ENCODE measurements around the gene SNRNP200.
A peak's percentile ranks its signal among the peaks of the same experiment; 100 is the strongest.

The SNRNP200 gene

GRCh38 chr2:96251721-96252292, 53.5 kb downstream of the SNRNP200 start:
- peak; percentile 67 for DNase-seq (ENCODE audit: low spot score)

- DNase-seq (ENCODE audit: low spot score), result no peak
These were observed 55.2 kb downstream of the SNRNP200 start for GRCh38 chr2:96250188-96250587.

GRCh38 chr2:96249654-96250053, 55.7 kb downstream of the SNRNP200 start:
- DNase-seq (ENCODE audit: low spot score), result no peak

- DNase-seq (ENCODE audit: low spot score), result no peak
These were observed 56.7 kb downstream of the SNRNP200 start for GRCh38 chr2:96248624-96249023.

GRCh38 chr2:96247896-96248295, 57.5 kb downstream of the SNRNP200 start:
- no peak for DNase-seq (ENCODE audit: low spot score)

- DNase-seq (ENCODE audit: low spot score), result no peak
These were observed 58.3 kb downstream of the SNRNP200 start for GRCh38 chr2:96247009-96247408.

- DNase-seq (ENCODE audit: low spot score), result no peak
These were observed 59.5 kb downstream of the SNRNP200 start for GRCh38 chr2:96245609-96246390.

- DNase-seq (ENCODE audit: low spot score), result no peak
These were observed 61.5 kb downstream of the SNRNP200 start for GRCh38 chr2:96243843-96244242.

- DNase-seq (ENCODE audit: low spot score), result no peak
These were observed 63.3 kb downstream of the SNRNP200 start for GRCh38 chr2:96241900-96242611.

- DNase-seq (ENCODE audit: low spot score), result no peak
These were observed 64.1 kb downstream of the SNRNP200 start for GRCh38 chr2:96241227-96241626.

GRCh38 chr2:96240341-96241038, 64.9 kb downstream of the SNRNP200 start:
- DNase-seq (ENCODE audit: low spot score), result no peak

- no peak for DNase-seq (ENCODE audit: low spot score)
These were observed 65.5 kb downstream of the SNRNP200 start for GRCh38 chr2:96239745-96240264.

GRCh38 chr2:96239091-96239490, 66.3 kb downstream of the SNRNP200 start:
- DNase-seq (ENCODE audit: low spot score), result no peak

- DNase-seq (ENCODE audit: low spot score), result no peak
These were observed 67.1 kb downstream of the SNRNP200 start for GRCh38 chr2:96238266-96238665.

GRCh38 chr2:96236882-96237281, 68.5 kb downstream of the SNRNP200 start:
- DNase-seq (ENCODE audit: low spot score), result no peak

GRCh38 chr2:96233880-96234316, 71.4 kb downstream of the SNRNP200 start:
- DNase-seq (ENCODE audit: low spot score), result no peak

- no peak for DNase-seq (ENCODE audit: low spot score)
These were observed 71.9 kb downstream of the SNRNP200 start for GRCh38 chr2:96233436-96233835.

- no peak for DNase-seq (ENCODE audit: low spot score)
These were observed 74.0 kb downstream of the SNRNP200 start for GRCh38 chr2:96231316-96231715.

GRCh38 chr2:96225016-96225533, 80.3 kb downstream of the SNRNP200 start:
- no peak for DNase-seq (ENCODE audit: low spot score)

All from ecto neural progenitor cell (in vitro differentiated cells).